ENCODE measurements around the gene CFAP300. TPM values are rescaled to one million over a fixed set of nuclear protein-coding genes. Genes with fewer than 3 reads are reported as not detected.
A peak's percentile ranks its signal among the peaks of the same experiment; 100 is the strongest.

The CFAP300 gene
- 1 to 10 TPM; 2.7 to 9.5 (median 3.3) TPM for total RNA-seq
- polyA plus RNA-seq: 1 to 10 TPM; 4.3 to 5.2 (median 4.6) TPM
- long read RNA-seq, donor 1, partial matches to known transcripts: 0 of 3 reads
- long read RNA-seq, donor 1, other reads (novel, unspliced or antisense): 0 of 3 reads
- long read RNA-seq, donor 2: 0 reads
- long read RNA-seq, donor 3, partial matches to known transcripts: 0 of 2 reads
- long read RNA-seq, donor 3, other reads (novel, unspliced or antisense): 0 of 2 reads
- long read RNA-seq, donor 4, partial matches to known transcripts: 1 of 5 reads
- long read RNA-seq, donor 4, other reads (novel, unspliced or antisense): 2 of 5 reads
- long read RNA-seq, donor 5, transcript CFAP300-201 (7 exons, 2,193 nt): major isoform, 5 of 16 reads
- long read RNA-seq, donor 5, partial matches to known transcripts: 4 of 16 reads
- long read RNA-seq, donor 5, other reads (novel, unspliced or antisense): 6 of 16 reads
- long read RNA-seq, donor 6, partial matches to known transcripts: 2 of 4 reads
- long read RNA-seq, donor 6, other reads (novel, unspliced or antisense): 1 of 4 reads
- long read RNA-seq, donor 7: 0 reads
- long read RNA-seq, donor 8, partial matches to known transcripts: 0 of 4 reads
- long read RNA-seq, donor 8, other reads (novel, unspliced or antisense): 0 of 4 reads
- long read RNA-seq, donor 9: 0 reads
- long read RNA-seq, donor 10: 0 reads

GRCh38 chr11:102047305-102047924, at the start of gene CFAP300:
Gene CFAP300, plus strand, starts transcription at chr11:102047437. Its CDS starts 34 bp downstream, at chr11:102047471.
- Histone ChIP-seq H3K27me3 (no peaks in the 10 kb centered on the region), H3K36me3 (replicated peaks in 1 of 2) (no peaks in the 10 kb centered on the region), H3K4me3 (peak within 1 kb of the TSS; percentile 0 to 70 (median 60)), H3K9me3 (replicated peaks in 1 of 3) (no peaks in the 10 kb centered on the region), H3K27ac (peak within 1 kb of the TSS in 4 of 5 donors; percentile 41 to 77 (median 50)), H3K4me1 (replicated peaks in 1 of 2) (peaks cover 0 to 9% of the 10 kb centered on the region in 2 donors)
- TF ChIP-seq CTCF (IDR thresholded peaks at IDR 0.05): no peak
- peak in 1 of 2 donors; percentile 28 for TF ChIP-seq POLR2A (IDR thresholded peaks at IDR 0.05)
- intact Hi-C loops (cut with DNase I): no loop called here
- 2 to 4% (median 2%) methylated on average over 16 to 45 of the region's 45 CpGs for WGBS, 4 donors
- DNase-seq: peak; percentile 83 to 95 (median 88)

GRCh38 chr11:102001657-102002338, 45.4 kb upstream of the CFAP300 start:
- intact Hi-C loops (cut with DNase I): loop anchor here in 1 of 2 donors (10.0 kb wide), 1 partner anchor 547 kb away; no protein-coding TSS in a partner anchor
- 95 to 100% (median 99%) methylated on average over 3 of the region's 3 CpGs for WGBS, 4 donors
- Histone ChIP-seq H3K27ac (no peak overlapping the region), H3K4me3 (no peak overlapping the region), H3K9me3 (replicated peaks in 1 of 3) (no peaks in the 10 kb centered on the region), H3K27me3 (no peaks in the 10 kb centered on the region), H3K4me1 (replicated peaks in 1 of 2) (no peaks in the 10 kb centered on the region), H3K36me3 (replicated peaks in 1 of 2) (no peaks in the 10 kb centered on the region)
- no peak for DNase-seq
- no peak for TF ChIP-seq CTCF (IDR thresholded peaks at IDR 0.05)
- no peak for TF ChIP-seq POLR2A (IDR thresholded peaks at IDR 0.05)

GRCh38 chr11:102004220-102004619, 43.0 kb upstream of the CFAP300 start:
- no peak for DNase-seq

GRCh38 chr11:102005306-102005705, 41.9 kb upstream of the CFAP300 start:
- no peak for DNase-seq

More at GRCh38 chr11:102004220-102004619, 43.0 kb upstream of the CFAP300 start:
- H3K4me1 ChIP-seq (replicated peaks in 1 of 2): peaks cover 0 to 6% of the 10 kb centered on the region in 2 donors
- no peak overlapping the region for H3K27ac ChIP-seq
- intact Hi-C loops (cut with DNase I): loop anchor here in 1 of 2 donors (10.0 kb wide), 1 partner anchor 549 kb away; no protein-coding TSS in a partner anchor
- no peak overlapping the region for H3K4me3 ChIP-seq
- H3K9me3 ChIP-seq (replicated peaks in 1 of 3): no peaks in the 10 kb centered on the region
- no peak for TF ChIP-seq POLR2A (IDR thresholded peaks at IDR 0.05)
- H3K27me3 ChIP-seq: no peaks in the 10 kb centered on the region
- no peaks in the 10 kb centered on the region for H3K36me3 ChIP-seq (replicated peaks in 1 of 2)

More at GRCh38 chr11:102005306-102005705, 41.9 kb upstream of the CFAP300 start:
- H3K27me3 ChIP-seq: no peaks in the 10 kb centered on the region
- no peaks in the 10 kb centered on the region for H3K9me3 ChIP-seq (replicated peaks in 1 of 3)
- H3K4me1 ChIP-seq (replicated peaks in 1 of 2): peaks cover 0 to 6% of the 10 kb centered on the region in 2 donors
- WGBS, 4 donors: 78 to 87% (median 84%) methylated on average over 4 of the region's 4 CpGs
- intact Hi-C loops (cut with DNase I): loop anchor here in 1 of 2 donors (5.0 to 10.0 kb wide), 2 partner anchors 143 to 551 kb away; no protein-coding TSS in a partner anchor
- no peak overlapping the region for H3K4me3 ChIP-seq
- no peak overlapping the region for H3K27ac ChIP-seq
- no peaks in the 10 kb centered on the region for H3K36me3 ChIP-seq (replicated peaks in 1 of 2)
- TF ChIP-seq CTCF (IDR thresholded peaks at IDR 0.05) (no peak), POLR2A (IDR thresholded peaks at IDR 0.05) (no peak)
